DMS 273 (cell line): ENCODE data around the gene ZSWIM3.

Experiments
- DNase-seq: peaks from one replicate; lab custom pipeline; 2025; ENCODE audit not compliant: unreplicated experiment; lab: John Stamatoyannopoulos, UW

ZSWIM3 gene

GRCh38 chr20:45927071-45927878 lies 69.9 kb downstream of the ZSWIM3 start:
- DNase-seq = no peak
